HG03460 (cell line): ENCODE measurements around the gene GRK3.
A peak's percentile ranks its signal among the peaks of the same experiment; 100 is the strongest.
"Not testable (repeated sequence)": the region's sequence is repeated elsewhere in the genome, so short reads cannot be mapped to it uniquely, and the experiment has no call there.

ENCODE experiments used
- ATAC-seq: cut with Tn5 transposase; IDR thresholded peaks from one replicate; pipeline ENCODE4 v1.9.1; 2021; ENCODE audit not compliant: unreplicated experiment

The GRK3 gene

DNA sequence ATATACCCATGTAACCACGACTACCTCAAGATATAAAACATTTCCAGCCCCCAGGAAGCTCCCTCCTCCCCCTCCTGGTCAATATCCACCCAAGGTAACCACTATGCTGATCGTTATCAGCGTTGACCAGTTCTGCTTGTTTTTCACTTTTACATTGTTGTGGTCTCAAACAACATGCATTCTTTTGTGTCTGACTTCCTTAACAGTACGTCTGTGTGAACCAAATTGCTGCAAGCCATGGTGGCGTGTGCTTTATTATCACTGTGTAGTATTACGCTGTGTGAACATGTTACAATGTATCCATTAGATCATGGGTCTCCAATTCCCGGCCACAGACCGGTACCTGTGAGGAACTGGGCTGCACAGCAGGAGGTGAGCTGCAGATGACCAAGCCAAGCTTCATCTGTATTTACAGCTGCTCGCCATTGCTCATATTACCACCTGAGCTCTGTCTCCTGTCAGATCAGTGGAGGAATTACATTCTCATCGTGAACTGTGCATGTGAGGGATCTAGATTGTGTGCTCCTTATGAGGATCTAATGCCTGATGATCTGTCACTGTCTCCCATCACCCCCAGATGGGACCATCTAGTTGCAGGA lies 15.5 kb upstream of the GRK3 start:
- no peak for ATAC-seq

GRCh38 chr22:25551396-25551795 lies 13.1 kb upstream of the GRK3 start:
- no peak for ATAC-seq

DNA sequence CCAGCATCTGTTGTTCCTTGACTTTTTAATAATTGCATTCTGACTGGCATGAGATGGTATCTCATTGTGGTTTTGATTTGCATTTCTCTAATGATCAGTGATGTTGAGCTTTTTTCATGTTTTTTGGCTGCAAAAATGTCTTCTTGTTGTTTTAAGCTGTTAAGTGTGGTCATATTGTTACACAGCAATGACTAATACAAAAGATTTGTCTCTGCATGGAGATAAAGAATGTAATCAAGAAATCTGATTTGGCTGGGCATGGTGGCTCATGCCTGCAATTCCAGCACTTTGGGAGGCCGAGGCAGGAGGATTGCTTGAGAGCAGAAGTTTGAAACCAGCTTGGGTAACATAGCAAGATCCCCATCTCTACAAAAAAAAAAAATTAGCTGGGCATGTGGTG lies 12.1 kb upstream of the GRK3 start:
- ATAC-seq: not testable (repeated sequence)

DNA sequence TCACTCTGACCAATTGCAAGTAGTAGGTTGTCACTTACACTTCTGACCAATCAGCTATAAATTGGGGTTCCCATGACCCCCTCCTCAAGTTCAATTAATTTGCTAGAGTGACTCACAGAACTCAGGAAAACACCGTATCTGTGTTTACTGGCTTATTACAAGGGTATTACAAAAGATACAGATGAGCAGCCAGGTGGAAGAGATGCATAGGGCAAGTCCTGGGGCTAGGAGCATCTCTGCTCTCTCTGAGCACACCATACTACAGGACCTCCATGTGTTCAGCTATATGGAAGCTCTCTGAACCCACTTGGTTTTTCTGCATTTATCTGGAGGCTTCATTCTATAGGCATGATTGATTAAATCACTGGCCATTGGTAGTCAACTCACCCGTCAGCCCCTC lies 11.3 kb upstream of the GRK3 start:
- ATAC-seq: no peak

- ATAC-seq: no peak
Measured at GRCh38 chr22:25554238-25554671, 10.2 kb upstream of the GRK3 start.

DNA sequence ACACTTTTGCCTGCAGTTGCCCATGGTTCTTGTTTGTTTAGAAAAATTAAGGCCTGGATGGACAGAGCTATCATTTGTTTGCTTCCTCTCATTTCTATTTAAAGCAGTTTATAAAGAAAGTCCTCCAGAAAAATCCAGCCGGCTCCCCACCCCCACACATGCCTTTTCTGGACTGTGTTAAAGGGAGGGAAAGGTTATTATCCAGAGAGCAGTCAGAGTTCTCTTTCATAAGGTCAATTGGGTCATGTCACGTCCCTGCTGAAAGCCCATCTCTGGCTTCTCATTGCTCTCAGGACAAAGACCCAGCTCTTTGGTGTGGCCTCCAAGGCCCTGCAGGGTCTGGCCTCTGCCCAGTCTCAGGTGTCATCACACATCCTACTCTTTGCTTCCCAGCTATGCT lies 9.8 kb upstream of the GRK3 start:
- ATAC-seq: no peak

DNA sequence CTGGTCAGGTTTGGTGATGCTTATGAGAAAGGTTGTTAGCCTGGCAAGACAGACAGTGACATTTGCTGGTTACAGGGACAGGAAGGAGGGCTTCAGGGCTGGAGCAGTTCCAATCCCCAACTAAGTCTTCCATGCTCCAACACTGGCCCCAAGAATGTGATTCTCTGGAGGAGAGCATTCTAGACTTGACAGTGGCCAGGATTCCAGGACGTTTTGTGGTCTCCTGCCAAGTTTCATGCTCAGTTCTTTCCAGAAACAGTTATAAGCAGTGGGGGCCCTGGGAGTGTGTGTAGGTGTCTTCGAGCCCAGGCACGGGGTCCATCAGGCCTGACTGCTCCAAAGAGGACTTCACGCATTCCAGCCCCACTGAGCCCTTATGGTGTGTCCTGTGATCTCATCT lies 8.9 kb upstream of the GRK3 start:
- ATAC-seq: no peak

- ATAC-seq: no peak
Measured at GRCh38 chr22:25557218-25557617, 7.3 kb upstream of the GRK3 start.

DNA sequence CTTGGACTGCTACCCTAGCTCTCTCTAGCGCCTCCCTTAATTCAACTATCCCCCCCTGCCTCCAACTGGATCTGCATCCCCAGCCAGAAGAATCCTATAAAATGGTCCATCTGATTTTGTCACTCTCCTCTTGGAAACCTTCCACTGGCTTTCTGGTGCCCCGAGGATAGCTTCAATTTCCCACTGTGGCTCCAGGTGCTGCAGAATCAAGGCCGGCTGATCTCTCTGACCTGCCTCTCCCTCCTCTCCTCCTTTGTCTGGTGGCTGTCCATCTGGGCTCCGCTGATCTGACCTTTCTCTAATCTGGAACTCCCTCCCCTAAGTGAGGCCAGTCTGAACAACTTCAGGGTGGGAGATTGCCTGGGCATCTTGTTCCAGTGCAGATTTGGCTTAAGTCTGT lies 6.1 kb upstream of the GRK3 start:
- no peak for ATAC-seq

- not testable (repeated sequence) for ATAC-seq
Measured at GRCh38 chr22:25559910-25560309, 4.6 kb upstream of the GRK3 start.

DNA sequence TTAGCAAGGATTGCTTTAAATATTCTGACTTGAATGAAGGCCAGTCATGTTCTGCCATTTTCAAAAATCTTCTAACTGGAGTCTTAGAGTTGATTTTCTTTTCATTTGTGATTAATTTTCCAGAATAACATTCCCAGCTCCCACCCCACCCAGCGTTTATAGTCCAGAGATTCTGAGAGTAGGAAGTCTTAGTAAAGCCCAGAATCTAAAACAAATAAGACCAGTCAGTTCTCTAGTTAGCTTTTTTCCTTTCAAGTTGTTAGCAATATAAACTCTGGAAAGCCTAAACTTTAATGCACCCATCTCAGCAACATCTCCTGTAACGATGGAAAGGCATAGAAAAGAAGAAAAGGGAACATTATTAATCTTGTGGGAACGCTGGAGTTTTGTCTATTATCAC lies 3.3 kb upstream of the GRK3 start:
- not testable (repeated sequence) for ATAC-seq

- peak; percentile 34 for ATAC-seq
Measured at GRCh38 chr22:25561927-25562326, 2.5 kb upstream of the GRK3 start.

GRCh38 chr22:25562966-25563760 lies 1.3 kb upstream of the GRK3 start:
- not testable (repeated sequence) for ATAC-seq

DNA sequence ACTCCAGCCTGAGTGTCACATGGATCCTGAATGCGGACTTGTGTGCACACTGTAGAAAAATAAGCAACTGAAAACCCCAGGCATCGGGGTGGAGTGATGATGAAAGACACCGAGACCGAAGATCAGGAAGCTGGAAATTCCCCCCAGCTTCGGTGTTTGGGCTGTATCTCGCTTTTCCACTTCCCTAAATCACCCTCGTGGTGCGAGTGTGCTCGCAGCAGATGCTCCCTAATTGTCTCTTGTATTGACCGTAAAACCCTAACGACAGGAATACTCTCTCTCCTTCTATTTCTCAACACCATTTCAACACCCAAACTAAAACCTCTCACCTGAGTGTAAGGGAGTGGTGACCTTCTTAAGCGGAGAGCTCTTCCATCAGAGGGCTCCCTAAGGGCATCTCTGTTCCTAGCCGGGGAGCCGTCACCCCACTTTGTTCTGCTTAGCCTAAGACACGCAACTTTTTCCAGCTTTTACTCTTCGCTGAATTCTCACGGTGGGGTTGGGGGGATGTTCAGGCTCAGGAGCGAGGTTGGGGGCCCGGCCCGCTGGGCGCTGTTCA lies 635 bp upstream of the GRK3 start:
- ATAC-seq: no peak

DNA sequence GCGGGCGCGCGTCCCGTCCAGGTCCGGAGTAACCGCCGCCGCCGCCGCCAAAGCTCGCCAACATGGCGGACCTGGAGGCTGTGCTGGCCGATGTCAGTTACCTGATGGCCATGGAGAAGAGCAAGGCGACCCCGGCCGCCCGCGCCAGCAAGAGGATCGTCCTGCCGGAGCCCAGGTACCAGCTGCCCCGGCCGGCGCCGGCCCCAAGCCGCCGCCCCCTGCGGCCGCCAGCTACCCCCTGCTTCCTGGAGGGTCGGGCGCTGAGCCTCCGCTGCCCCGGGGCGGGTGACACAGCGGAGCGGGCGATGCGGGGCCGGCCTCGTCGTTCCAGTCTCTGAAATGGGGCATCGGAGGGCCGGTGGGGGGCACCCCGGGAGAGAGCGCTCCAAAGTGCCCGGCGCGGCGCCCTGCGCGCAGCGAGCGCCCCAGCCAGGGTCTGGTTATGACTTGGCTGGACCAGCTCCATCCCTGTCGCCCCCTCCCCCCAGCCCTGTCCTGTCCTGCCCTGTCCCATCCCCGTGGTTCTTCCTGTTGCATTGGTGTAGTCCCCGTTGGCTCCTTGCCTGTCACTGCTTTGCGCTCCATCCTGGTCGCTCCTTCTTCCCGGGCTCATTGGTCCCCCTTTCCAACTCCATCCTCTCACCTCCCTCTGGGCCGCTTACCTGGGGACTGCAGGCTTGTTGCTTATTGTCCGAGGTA lies 653 bp downstream of the GRK3 start:
- ATAC-seq: no peak

DNA sequence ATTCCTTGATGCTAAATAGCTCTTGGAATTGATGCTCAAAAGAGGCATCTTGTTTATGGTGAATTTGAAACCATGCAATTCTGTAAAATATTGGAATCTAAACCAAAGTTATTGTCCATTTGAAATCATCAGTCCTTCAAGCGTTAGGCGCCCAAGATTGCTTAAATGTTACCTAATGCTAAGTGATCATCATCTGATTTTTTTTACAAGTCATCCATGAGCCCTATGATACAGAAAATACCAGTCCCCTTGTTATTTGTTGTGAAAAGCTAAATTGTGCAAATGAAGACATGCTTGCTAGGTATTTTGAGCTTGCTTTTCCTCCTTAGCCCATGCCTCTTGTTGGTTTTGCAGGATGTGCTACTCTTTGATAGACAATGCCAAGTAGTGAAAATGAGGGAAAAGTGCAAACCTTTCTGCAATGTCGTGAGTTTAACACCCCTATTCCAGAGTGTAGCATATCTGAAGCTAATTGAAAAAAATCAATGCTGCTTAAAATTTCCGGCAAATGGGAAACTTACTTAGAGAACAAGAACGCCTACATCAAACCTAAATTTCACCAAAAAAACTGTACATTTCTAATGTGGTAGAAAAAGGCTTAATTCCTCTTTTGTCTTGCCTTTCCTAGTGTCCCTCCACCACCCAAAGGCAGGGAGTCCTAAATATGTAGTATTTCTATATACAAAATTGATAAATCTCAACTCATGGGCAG lies 1.9 kb downstream of the GRK3 start:
- ATAC-seq: no peak

DNA sequence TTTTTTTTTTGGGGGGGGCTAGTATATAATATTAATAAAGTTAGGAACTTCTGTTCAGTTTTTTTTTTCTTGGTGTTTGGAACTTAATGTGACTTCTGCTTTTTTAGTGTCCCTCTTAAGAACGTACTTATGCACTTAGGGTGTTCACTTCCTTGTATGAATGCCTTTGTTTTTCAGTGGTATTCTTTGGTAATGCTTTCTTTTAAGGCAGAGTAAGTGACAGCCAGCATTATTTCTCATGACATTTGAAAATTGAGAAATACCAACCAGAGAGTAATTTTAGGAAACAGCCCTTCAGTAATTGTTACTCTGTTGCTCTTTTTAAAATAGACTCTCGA lies 2.4 kb downstream of the GRK3 start:
- ATAC-seq: no peak

- no peak for ATAC-seq
Measured at GRCh38 chr22:25567251-25567675, 2.8 kb downstream of the GRK3 start.

GRCh38 chr22:25568066-25568465 lies 3.6 kb downstream of the GRK3 start:
- not testable (repeated sequence) for ATAC-seq

GRCh38 chr22:25569361-25569760 lies 4.9 kb downstream of the GRK3 start:
- no peak for ATAC-seq

GRCh38 chr22:25569983-25570382 lies 5.5 kb downstream of the GRK3 start:
- ATAC-seq: no peak
